Measurements from ENCODE around the gene CCDC198.

DNA sequence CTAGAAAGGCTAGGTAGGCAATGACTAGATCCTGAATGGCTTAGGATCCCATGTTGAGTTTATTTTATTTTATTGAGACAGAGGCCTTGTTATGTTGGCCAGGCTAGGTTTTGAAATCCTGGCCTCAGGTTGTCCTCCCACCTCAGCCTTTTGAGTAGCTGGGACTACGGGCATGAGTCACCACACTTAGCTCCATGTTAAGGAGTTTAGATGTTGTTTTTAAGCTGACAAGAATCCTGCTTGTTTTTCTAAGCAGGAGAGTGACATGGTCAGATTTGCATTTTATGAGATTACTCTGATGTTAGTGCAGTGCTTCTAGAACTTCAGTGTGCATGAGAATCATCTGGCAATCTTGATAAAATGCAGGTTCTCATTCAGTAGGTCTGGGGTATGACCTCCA, 14.5 kb downstream of the CCDC198 start:
- TF ChIP-seq POLR2A (IDR thresholded peaks at IDR 0.05) (no peak), EP300 (IDR thresholded peaks at IDR 0.05) (no peak), POLR2AphosphoS5 (IDR thresholded peaks at IDR 0.05) (no peak)
- TF ChIP-seq, protein P1, sequence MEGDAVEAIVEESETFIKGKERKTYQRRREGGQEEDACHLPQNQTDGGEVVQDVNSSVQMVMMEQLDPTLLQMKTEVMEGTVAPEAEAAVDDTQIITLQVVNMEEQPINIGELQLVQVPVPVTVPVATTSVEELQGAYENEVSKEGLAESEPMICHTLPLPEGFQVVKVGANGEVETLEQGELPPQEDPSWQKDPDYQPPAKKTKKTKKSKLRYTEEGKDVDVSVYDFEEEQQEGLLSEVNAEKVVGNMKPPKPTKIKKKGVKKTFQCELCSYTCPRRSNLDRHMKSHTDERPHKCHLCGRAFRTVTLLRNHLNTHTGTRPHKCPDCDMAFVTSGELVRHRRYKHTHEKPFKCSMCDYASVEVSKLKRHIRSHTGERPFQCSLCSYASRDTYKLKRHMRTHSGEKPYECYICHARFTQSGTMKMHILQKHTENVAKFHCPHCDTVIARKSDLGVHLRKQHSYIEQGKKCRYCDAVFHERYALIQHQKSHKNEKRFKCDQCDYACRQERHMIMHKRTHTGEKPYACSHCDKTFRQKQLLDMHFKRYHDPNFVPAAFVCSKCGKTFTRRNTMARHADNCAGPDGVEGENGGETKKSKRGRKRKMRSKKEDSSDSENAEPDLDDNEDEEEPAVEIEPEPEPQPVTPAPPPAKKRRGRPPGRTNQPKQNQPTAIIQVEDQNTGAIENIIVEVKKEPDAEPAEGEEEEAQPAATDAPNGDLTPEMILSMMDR (IDR thresholded peaks at IDR 0.05) = no peak

Data from suprapubic skin (tissue), 4 donors.